Body of pancreas (tissue), 4 donors: ENCODE measurements around the gene WDFY4. TPM values are rescaled to one million over a fixed set of nuclear protein-coding genes. Genes with fewer than 3 reads are reported as not detected.

Experiments used
- ATAC-seq: fragments of 150-250 bp; one replicate; pipeline ENCODE4 v1.9.1; 2016
- DNase-seq, 4 donors: peaks; one replicate each; pipeline ENCODE4 v3.0.0-alpha.2; 2019
- H3K27ac ChIP-seq, 4 donors: fragments of 200-600 bp; sonication (generic); 1 replicate in 3 of 4; 2 replicates in 1 of 4; pipeline versions ENCODE4 v1.5.1 to v1.6.1; 2016 to 2019; ENCODE audit warnings: mild to moderate bottlenecking in 1 of 4, mixed read lengths in 1 of 4, moderate library complexity in 1 of 4
- H3K27me3 ChIP-seq, 2 donors: fragments of 200-600 bp; sonication (generic); one replicate each; pipeline ENCODE4 v1.6.0; 2016; ENCODE audit warnings: mild to moderate bottlenecking in 1 of 2
- H3K36me3 ChIP-seq, 2 donors: fragments of 200-600 bp; sonication (generic); replicated peaks in 1 of 2; 2 replicates each; pipeline ENCODE4 v1.5.1; 2016; ENCODE audit warnings: low read depth in 2 of 2; ENCODE audit not compliant: insufficient read depth in 1 of 2
- H3K4me1 ChIP-seq: fragments of 200-600 bp; sonication (generic); one replicate; pipeline ENCODE4 v1.6.0; 2016
- H3K4me3 ChIP-seq, 2 donors: fragments of 200-600 bp; sonication (generic); 1 replicate in 1 of 2; 2 replicates in 1 of 2; pipeline ENCODE4 v1.5.1; 2016 to 2019
- H3K9me3 ChIP-seq, 3 donors: fragments of 200-600 bp; sonication (generic); 1 replicate in 2 of 3; 2 replicates in 1 of 3; pipeline ENCODE4 v1.5.1; 2016
- POLR2A ChIP-seq, 3 donors: fragments of 450-650 bp; IDR thresholded peaks; one replicate each; pipeline ENCODE4 v1.6.1; 2016; ENCODE audit warnings: antibody characterized with exemption in 3 of 3, mild to moderate bottlenecking in 2 of 3
- WGBS, 2 donors: methylation state at CpG; one replicate each; pipeline ENCODE4 v1.1.5; 2017; 5-methylcytosine and 5-hydroxymethylcytosine counted together
- intact Hi-C: fragments of 100-400 bp; cut with DNase I; formaldehyde crosslinking; loops from one replicate; pipeline ENCODE4 v1.15.1; 2023
- total RNA-seq, 2 donors: library from RNA; depleted of rRNA; stranded (reverse); fragments of >200 nt; gene quantifications; one replicate each; pipeline ENCODE4 v1.1.0, GENCODE V29; 2016
- TF ChIP-seq, protein P1 (sequence below), 7 experiments: fragments of 450-650 bp in 4 of 7; fragments of 200-600 bp in 3 of 7; sonication (generic) in 3 of 7; IDR thresholded peaks; one replicate each; pipeline ENCODE4 v1.5.1; 2016 to 2019; ENCODE audit warnings: antibody characterized with exemption in 7 of 7

Gene WDFY4
- total RNA-seq, 2 donors from 2014 or later, result 0.66 to 2.3 TPM

DNA sequence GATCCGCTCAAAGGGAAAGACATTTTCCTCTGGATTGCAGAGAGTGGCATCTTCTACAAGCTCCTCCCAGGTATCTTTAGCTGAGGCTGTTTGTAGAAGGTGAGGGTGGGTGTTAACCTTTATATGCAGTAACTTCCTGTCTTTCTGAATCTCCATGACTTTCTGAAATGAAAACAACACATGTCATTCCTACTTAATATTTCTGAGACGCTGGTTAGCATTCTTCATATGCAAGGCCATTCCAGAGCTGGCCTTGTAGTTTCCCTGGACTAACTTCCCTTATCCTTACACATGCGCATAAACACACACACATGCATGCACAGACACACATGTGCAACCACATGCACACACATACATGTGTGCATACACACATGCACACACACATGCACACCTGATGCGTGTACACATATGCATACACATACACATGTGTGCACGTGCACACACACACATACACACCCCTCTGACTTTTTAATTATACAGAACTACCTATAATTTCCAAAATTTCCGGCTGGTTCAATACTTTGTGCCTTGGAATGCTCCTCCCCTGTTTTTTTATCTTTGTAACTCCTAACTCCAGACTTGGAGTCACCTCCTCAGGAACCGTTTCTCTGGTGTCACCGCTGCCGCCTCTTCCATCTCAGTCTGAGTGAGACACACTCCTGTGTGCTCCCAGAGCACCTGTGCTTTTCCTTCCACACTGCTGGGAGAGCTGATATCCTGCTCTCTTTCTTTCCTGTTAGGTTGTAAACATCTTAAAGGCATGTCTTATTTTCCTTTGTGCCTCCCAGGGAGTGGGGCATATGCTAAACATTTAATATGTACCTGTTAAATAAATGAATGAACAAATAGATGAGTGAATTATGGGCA is 199.7 kb downstream of the WDFY4 start:
- H3K4me3 ChIP-seq, result no peak overlapping the region
- H3K27ac ChIP-seq, result no peak overlapping the region
- TF ChIP-seq, protein P1, sequence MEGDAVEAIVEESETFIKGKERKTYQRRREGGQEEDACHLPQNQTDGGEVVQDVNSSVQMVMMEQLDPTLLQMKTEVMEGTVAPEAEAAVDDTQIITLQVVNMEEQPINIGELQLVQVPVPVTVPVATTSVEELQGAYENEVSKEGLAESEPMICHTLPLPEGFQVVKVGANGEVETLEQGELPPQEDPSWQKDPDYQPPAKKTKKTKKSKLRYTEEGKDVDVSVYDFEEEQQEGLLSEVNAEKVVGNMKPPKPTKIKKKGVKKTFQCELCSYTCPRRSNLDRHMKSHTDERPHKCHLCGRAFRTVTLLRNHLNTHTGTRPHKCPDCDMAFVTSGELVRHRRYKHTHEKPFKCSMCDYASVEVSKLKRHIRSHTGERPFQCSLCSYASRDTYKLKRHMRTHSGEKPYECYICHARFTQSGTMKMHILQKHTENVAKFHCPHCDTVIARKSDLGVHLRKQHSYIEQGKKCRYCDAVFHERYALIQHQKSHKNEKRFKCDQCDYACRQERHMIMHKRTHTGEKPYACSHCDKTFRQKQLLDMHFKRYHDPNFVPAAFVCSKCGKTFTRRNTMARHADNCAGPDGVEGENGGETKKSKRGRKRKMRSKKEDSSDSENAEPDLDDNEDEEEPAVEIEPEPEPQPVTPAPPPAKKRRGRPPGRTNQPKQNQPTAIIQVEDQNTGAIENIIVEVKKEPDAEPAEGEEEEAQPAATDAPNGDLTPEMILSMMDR (IDR thresholded peaks at IDR 0.05), result no peak
- no peak for TF ChIP-seq POLR2A (IDR thresholded peaks at IDR 0.05)
- no peaks in the 10 kb centered on the region for H3K36me3 ChIP-seq
- 70 to 73% methylated on average over 9 of the region's 9 CpGs for WGBS, 2 donors
- no peak for DNase-seq
- no peaks in the 10 kb centered on the region for H3K27me3 ChIP-seq
- no peaks in the 10 kb centered on the region for H3K4me1 ChIP-seq
- intact Hi-C loops, result no loop called here
- H3K9me3 ChIP-seq, result no peaks in the 10 kb centered on the region
- ATAC-seq, result no peak

DNA sequence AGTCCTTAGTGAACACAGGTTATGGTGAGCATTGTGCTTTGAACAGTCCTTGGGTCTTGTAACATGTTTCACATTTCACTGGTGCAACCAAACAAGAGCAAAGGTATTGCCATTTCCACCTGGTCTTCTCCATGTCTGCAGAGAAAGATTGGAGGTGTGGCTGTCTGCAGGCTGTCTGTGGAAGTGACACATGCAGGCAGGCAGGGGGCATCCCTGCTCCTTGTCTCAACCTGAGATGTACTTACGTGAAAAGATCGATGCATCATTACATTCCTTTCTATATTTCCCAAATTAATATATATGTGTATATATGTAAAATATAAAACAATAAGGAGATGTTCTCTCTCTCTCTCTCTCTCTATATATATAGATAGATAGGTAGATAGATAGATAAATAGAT is 200.7 kb downstream of the WDFY4 start:
- no peak overlapping the region for H3K4me3 ChIP-seq
- TF ChIP-seq, protein P1 (IDR thresholded peaks at IDR 0.05), result no peak
- no peak for TF ChIP-seq POLR2A (IDR thresholded peaks at IDR 0.05)
- DNase-seq, result no peak
- H3K9me3 ChIP-seq, result no peaks in the 10 kb centered on the region
- intact Hi-C loops, result no loop called here
- H3K27ac ChIP-seq, result no peak overlapping the region
- no peaks in the 10 kb centered on the region for H3K4me1 ChIP-seq
- H3K27me3 ChIP-seq, result no peaks in the 10 kb centered on the region
- WGBS, 2 donors, result 54 to 60% methylated on average over 2 of the region's 2 CpGs
- no peaks in the 10 kb centered on the region for H3K36me3 ChIP-seq
- no peak for ATAC-seq

DNA sequence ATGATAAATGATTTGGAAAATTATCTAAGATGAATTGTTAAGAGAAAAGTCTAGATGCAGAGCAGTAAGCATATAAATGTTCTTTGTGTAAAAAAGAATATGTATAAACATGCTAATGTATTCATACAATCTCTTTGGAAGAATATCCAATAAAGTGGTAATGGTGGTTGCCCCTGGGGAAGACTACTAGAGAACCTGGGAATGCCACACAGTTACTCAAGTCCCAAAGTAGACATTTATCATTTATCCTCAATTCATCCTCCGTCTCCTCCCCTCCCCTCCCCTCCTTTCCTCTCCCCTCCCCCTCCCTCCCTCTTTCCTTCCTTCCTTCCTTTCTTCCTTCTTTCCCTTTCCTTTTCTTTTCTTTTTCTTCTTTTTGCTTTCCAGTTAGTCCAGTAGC is 203.3 kb downstream of the WDFY4 start:
- intact Hi-C loops, result no loop called here

DNA sequence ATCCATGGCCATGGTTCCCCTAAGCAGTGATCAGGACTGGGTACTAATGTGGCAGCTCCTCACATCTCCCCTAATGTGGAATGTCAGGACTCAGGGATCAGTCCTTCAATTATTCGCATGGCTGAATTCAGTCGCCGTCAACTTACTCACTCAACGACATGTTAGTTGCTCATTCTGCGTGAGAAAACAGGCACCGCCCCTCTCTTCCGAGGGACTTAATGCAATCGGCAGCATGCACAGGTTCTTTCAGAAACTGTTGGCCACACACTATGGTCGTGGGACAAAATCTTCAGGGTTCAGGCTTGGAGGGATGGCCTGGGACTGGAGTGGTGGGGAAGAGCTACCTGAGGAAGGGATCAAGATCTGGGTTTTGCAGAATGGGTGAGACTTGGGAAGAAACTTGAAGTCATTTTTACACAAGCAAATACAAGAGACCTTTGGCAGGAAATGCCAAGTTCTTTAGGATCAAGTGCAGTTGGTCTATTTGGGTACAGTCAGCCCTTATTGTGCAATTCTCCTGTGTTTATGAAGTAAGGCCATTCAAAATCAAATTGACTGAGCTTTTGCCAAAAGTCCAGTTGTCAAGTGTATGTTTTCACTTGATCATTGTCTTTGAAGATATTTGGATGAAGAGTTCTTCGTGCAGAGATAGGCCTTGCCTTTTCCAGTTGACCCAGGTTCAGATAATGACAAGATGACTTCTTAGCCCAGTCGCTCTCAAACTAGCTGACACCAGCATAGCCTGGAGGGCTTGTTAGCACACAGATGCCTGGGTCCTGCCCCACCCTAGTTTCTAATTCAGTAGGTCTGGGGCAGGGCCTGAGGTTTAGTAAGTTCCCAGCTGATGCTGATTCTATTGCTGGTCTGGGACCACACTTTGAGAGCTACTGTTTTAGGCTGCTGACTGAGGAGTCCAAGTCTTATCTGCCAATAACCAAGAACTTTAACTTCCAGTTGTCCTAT is 206.5 kb downstream of the WDFY4 start:
- Histone ChIP-seq H3K27me3 (no peaks in the 10 kb centered on the region), H3K36me3 (no peaks in the 10 kb centered on the region), H3K27ac (no peak overlapping the region), H3K9me3 (no peaks in the 10 kb centered on the region), H3K4me1 (no peaks in the 10 kb centered on the region), H3K4me3 (no peak overlapping the region)
- no peak for ATAC-seq
- no peak for DNase-seq
- intact Hi-C loops, result no loop called here
- TF ChIP-seq, protein P1 (IDR thresholded peaks at IDR 0.05), result no peak
- TF ChIP-seq POLR2A (IDR thresholded peaks at IDR 0.05), result no peak
- 80 to 84% methylated on average over 11 of the region's 11 CpGs for WGBS, 2 donors

More for the DNA sequence above, 203.3 kb downstream of the WDFY4 start:
- Histone ChIP-seq H3K36me3 (no peaks in the 10 kb centered on the region), H3K9me3 (no peaks in the 10 kb centered on the region), H3K4me1 (no peaks in the 10 kb centered on the region), H3K4me3 (no peak overlapping the region), H3K27me3 (no peaks in the 10 kb centered on the region), H3K27ac (no peak overlapping the region)
- TF ChIP-seq, protein P1 (IDR thresholded peaks at IDR 0.05), result no peak
- TF ChIP-seq POLR2A (IDR thresholded peaks at IDR 0.05), result no peak
- no peak for DNase-seq
- WGBS, 2 donors, result 73 to 75% methylated on average over 1 of the region's 1 CpG
- ATAC-seq, result no peak
